Sigmoid colon (tissue), 4 donors: ENCODE data around the gene UNG.

Experiments
- POLR2A ChIP-seq, 2 donors: fragments of 450-650 bp; IDR thresholded peaks; one replicate each; pipeline ENCODE4 v1.6.1; 2016; ENCODE audit warnings: antibody characterized with exemption in 2 of 2, mild to moderate bottlenecking in 2 of 2, moderate library complexity in 2 of 2
- POLR2AphosphoS5 ChIP-seq, 4 donors: sonication (generic); formaldehyde crosslinking; IDR thresholded peaks; one replicate each; pipeline ENCODE4 v1.6.1; 2017; ENCODE audit warnings: antibody characterized with exemption in 4 of 4
- TF ChIP-seq, protein P1 (sequence below), 4 experiments: fragments of 450-650 bp in 3 of 4; fragments of 200-600 bp in 1 of 4; IDR thresholded peaks; one replicate each; pipeline ENCODE4 v1.5.1; 2016 to 2019; ENCODE audit warnings: antibody characterized with exemption in 4 of 4, mild to moderate bottlenecking in 3 of 4, moderate library complexity in 2 of 4

- TF ChIP-seq POLR2AphosphoS5 (IDR thresholded peaks at IDR 0.05) (no peak), POLR2A (IDR thresholded peaks at IDR 0.05) (no peak)
- TF ChIP-seq, protein P1, sequence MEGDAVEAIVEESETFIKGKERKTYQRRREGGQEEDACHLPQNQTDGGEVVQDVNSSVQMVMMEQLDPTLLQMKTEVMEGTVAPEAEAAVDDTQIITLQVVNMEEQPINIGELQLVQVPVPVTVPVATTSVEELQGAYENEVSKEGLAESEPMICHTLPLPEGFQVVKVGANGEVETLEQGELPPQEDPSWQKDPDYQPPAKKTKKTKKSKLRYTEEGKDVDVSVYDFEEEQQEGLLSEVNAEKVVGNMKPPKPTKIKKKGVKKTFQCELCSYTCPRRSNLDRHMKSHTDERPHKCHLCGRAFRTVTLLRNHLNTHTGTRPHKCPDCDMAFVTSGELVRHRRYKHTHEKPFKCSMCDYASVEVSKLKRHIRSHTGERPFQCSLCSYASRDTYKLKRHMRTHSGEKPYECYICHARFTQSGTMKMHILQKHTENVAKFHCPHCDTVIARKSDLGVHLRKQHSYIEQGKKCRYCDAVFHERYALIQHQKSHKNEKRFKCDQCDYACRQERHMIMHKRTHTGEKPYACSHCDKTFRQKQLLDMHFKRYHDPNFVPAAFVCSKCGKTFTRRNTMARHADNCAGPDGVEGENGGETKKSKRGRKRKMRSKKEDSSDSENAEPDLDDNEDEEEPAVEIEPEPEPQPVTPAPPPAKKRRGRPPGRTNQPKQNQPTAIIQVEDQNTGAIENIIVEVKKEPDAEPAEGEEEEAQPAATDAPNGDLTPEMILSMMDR (IDR thresholded peaks at IDR 0.05), result no peak
Measured at GRCh38 chr12:109064143-109064542, 33.3 kb upstream of the UNG start.
